Dermis microvascular lymphatic vessel endothelial cell (primary cell): ENCODE data around the gene EP400. TPM values are rescaled to one million over a fixed set of nuclear protein-coding genes. Genes with fewer than 3 reads are reported as not detected.

ENCODE experiments used
- DNase-seq, 2 donors: peaks; one replicate each; pipeline versions ENCODE4 v3.0.0 to v3.0.0-alpha.2; 2010; ENCODE audit warnings: low read depth in 2 of 2
- total RNA-seq: library from RNA; depleted of rRNA; stranded (reverse); fragments of >200 nt; gene quantifications from 2 replicates; pipeline ENCODE4 v1.2.1, GENCODE V29; 2014

The EP400 gene
- total RNA-seq, 1 donor from 2014 or later, result 5.9 TPM

- DNase-seq, result no peak
Observed at GRCh38 chr12:132115500-132115899, 165.8 kb downstream of the EP400 start.

GRCh38 chr12:132116709-132117557 is 167.2 kb downstream of the EP400 start:
- DNase-seq, result no peak

GRCh38 chr12:132117558-132117875 is 167.8 kb downstream of the EP400 start:
- no peak for DNase-seq

DNA sequence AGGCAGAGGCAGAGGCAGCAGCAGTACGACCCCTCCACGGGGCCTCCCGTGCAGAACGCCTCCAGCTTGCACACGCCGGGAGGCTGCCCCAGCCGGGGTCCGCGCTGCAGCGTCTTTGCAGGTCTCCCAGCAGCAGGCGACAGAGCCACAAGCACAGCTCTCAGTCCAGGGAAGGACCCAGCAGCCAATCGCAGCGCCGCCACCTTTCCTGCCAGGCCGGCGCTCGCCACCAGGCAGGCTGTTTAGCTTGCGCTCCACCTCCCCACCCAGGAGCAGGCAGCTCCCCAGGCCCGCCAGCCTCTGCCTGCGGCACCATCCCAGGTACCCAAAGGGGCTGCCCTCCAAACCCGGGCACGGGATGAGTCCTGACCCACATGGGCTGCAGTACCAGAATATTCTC is 169.1 kb downstream of the EP400 start:
- DNase-seq, result no peak

DNA sequence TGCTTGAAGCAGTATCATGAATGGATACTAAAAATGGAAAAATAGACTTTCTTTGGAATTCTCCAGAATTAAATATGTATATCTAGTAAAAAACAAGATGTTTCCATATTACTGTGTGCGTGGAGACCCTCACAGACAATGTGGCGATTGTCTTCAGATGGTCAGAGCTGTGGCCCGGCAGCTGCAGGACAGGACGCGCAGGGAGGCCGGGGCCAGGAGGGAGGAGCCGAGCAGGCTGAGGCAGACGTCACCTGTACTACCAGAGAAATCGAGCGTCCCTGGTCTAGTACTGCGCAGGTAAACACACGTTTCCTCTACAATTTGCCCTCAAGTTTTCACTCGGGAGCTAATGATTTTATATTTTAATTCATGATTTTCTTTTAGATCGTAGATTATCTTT is 171.5 kb downstream of the EP400 start:
- no peak for DNase-seq

GRCh38 chr12:132123970-132124765 is 174.4 kb downstream of the EP400 start:
- DNase-seq, result no peak

- DNase-seq, result no peak
Observed at GRCh38 chr12:132124766-132125425, 175.2 kb downstream of the EP400 start.

- DNase-seq, result no peak
Observed at GRCh38 chr12:132125736-132126135, 176.0 kb downstream of the EP400 start.

DNA sequence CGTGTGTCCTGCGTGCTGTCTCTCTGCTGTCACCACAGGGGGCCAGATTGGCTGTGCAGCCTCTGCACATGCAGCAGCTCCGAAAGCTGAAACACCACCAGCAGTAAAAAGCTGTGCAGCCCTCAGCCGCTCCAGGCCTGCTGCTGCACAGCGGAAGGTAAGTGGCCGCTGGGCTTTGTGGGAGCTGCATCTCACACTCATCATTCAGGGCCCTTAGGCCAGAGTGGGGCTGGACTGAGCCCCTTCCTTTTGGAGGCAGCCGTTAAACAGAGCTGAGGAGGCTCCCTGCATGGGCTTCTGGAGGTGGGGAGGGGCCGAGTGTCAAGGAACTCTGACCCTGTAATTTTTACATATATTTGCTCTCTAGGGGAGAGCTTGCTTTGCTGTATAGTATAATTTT is 177.3 kb downstream of the EP400 start:
- no peak for DNase-seq

- DNase-seq, result no peak
Observed at GRCh38 chr12:132129007-132129406, 179.3 kb downstream of the EP400 start.

DNA sequence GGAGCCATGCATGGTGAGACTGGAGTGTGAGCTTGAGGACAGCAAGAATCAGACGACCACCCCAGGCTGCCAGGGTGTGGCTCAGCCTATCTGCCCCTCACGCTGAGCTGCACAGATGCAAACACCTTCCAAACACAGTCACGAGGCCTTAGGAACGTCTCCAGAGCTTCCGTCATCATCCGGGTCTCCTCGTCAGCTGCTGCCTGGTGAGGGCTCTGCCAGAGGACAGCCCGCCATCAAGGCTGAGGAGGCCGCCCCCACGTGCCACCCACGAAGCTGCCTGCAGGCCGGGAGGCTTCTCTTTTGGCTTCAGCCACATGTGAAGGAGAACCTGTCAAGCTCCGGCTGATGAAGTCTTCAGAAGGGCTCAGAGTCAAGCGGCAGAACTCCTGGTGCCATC is 180.9 kb downstream of the EP400 start:
- DNase-seq, result no peak

Other genes with a start within 250 kb of the EP400 start
- gene SFSWAP, start 238.9 kb upstream of the EP400 start, total RNA-seq, result 14.5 and 15.4 TPM in 2 replicates
- 3.9 and 13.1 TPM in 2 replicates for gene MMP17, start 121.5 kb upstream of the EP400 start, total RNA-seq
- 4.5 and 16.2 TPM in 2 replicates for gene ULK1, start 55.3 kb upstream of the EP400 start, total RNA-seq
- 7.6 and 10.2 TPM in 2 replicates for gene PUS1, start 20.7 kb upstream of the EP400 start, total RNA-seq
- gene DDX51, start 194.4 kb downstream of the EP400 start, total RNA-seq, result 5.1 TPM in 2 replicates
- gene NOC4L, start 194.5 kb downstream of the EP400 start, total RNA-seq, result 10.5 and 12.3 TPM in 2 replicates